AG04449 (cell line): ENCODE results near the gene CDKN2B-AS1.

Experiments
- CTCF ChIA-PET: fragments of 350-600 bp; formaldehyde crosslinking; extraction: SDS; loops from one replicate; lab custom pipeline; 2021; ENCODE audit warnings: antibody characterized with exemption; lab: Yijun Ruan, JAX
- POLR2A ChIA-PET: fragments of 400-600, 350-600 bp; formaldehyde crosslinking; extraction: SDS; loops from one replicate; lab custom pipeline; 2020; ENCODE audit warnings: antibody characterized with exemption, inconsistent platforms; lab: Yijun Ruan, JAX
- DNase-seq: peaks from one replicate; pipeline ENCODE4 v3.0.0-alpha.2; 2010; ENCODE audit warnings: low read depth, low spot score
- H3K4me3 ChIP-seq: 2 replicates; pipeline ENCODE4 v1.5.1; 2011; ENCODE audit warnings: low read depth, mild to moderate bottlenecking, control low read depth, low read length
- CTCF ChIP-seq: IDR thresholded peaks from one replicate; pipeline ENCODE4 v1.5.1; 2011; ENCODE audit warnings: mild to moderate bottlenecking, moderate library complexity, low read length, control low read depth, inconsistent platforms; ENCODE audit not compliant: insufficient read depth; ENCODE audit errors: missing control alignments

Gene CDKN2B-AS1

GRCh38 chr9:21988056-21988990, 6.3 kb upstream of the CDKN2B-AS1 start:
- ChIA-PET CTCF (interaction anchor here (10.5 kb wide), 1 partner anchor 20 kb away, joined by 129 read pairs; the partner anchor contains the start of gene CDKN2B), POLR2A (no interaction called here)
- no peak for TF ChIP-seq CTCF
- peak overlapping the region; percentile 10; the same call in 1 of the 2 replicates for H3K4me3 ChIP-seq
- DNase-seq: no peak

GRCh38 chr9:21989440-21990189, 5.0 kb upstream of the CDKN2B-AS1 start:
- CTCF ChIA-PET: interaction anchor here (0.7 to 10.5 kb wide), 7 partner anchors 8 to 240 kb away, joined by 3 to 129 read pairs (median 4); partner anchors contain the start of gene CDKN2B
- DNase-seq: no peak
- TF ChIP-seq CTCF: no peak
- POLR2A ChIA-PET: interaction anchor here (1.6 kb wide), 1 partner anchor 19 kb away, joined by 5 read pairs; the partner anchor contains the start of gene CDKN2B
- no peak overlapping the region; the same call in 1 of the 2 replicates for H3K4me3 ChIP-seq

GRCh38 chr9:21991072-21991959, 3.3 kb upstream of the CDKN2B-AS1 start:
- no peak overlapping the region for H3K4me3 ChIP-seq
- TF ChIP-seq CTCF: no peak
- ChIA-PET POLR2A (interaction anchor here (0.7 kb wide), 1 partner anchor 10 kb away, joined by 3 read pairs; no protein-coding TSS in a partner anchor), CTCF (interaction anchor here (0.7 to 10.5 kb wide), 8 partner anchors 17 to 253 kb away, joined by 3 to 129 read pairs (median 7); partner anchors contain the start of gene CDKN2B)
- DNase-seq: no peak

GRCh38 chr9:21993007-21993406, 1.6 kb upstream of the CDKN2B-AS1 start:
- peak overlapping the region; percentile 87 for H3K4me3 ChIP-seq
- ChIA-PET CTCF (interaction anchor here (0.6 to 10.5 kb wide), 10 partner anchors 9 to 250 kb away, joined by 3 to 129 read pairs (median 3); partner anchors contain the start of gene CDKN2B), POLR2A (no interaction called here)
- TF ChIP-seq CTCF: no peak
- no peak for DNase-seq

- TF ChIP-seq CTCF: peak; percentile 21
- DNase-seq: no peak
- CTCF ChIA-PET: interaction anchor here (1.0 to 10.5 kb wide), 9 partner anchors 10 to 249 kb away, joined by 3 to 129 read pairs (median 3); partner anchors contain the start of gene CDKN2B
- POLR2A ChIA-PET: interaction anchor here (1.8 kb wide), 1 partner anchor 15 kb away, joined by 7 read pairs; the partner anchor contains the start of gene CDKN2B
- H3K4me3 ChIP-seq: peak within 1 kb of the TSS; percentile 87
Measured at GRCh38 chr9:21993893-21994555, 567 bp upstream of the CDKN2B-AS1 start, which contains the start of gene CDKN2A. TSS of gene CDKN2A (minus strand) at chr9:21994392.
